Renal cortex interstitium (tissue), 11 donors: Measurements from ENCODE around the gene LRRC8B. TPM values are rescaled to one million over a fixed set of nuclear protein-coding genes. Genes with fewer than 3 reads are reported as not detected.
"Not testable (repeated sequence)": the region's sequence is repeated elsewhere in the genome, so short reads cannot be mapped to it uniquely, and the experiment has no call there.

ENCODE experiments used
- DNase-seq, 11 donors: peaks; one replicate each; pipeline ENCODE4 v3.0.0-alpha.2; 2013; ENCODE audit warnings: low read depth in 9 of 11, low spot score in 4 of 11; ENCODE audit errors: extremely low read depth in 1 of 11
- polyA plus RNA-seq, 3 donors: library from polyadenylated mRNA; unstranded; fragments of 120-200 nt; gene quantifications; one replicate each; pipeline ENCODE4 v1.2.1, GENCODE V29; 2013; ENCODE audit not compliant: insufficient read length in 3 of 3

Gene LRRC8B
- polyA plus RNA-seq, 3 donors: 8.2 to 9.3 (median 8.7) TPM

DNA sequence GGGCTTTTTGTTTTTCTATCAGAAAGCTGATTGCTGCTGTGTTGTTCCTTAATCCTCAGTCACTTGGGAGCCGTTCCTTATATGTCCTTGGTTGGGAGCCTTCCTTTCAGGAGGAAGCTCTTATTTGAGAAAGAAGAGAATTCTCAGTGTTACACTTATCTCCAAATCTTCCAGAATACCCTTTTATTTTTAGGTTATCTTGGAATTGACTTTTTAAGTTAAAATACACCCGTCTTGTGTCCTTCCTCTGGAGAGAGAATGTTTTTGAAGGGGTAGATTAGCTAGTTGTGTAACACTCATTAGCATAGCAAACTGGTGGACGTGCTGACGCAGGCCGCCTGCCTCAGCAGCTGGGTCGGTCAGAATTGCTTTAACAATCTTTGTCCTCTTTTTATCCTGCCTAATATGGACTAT lies 42.1 kb downstream of the LRRC8B start:
- DNase-seq: no peak

DNA sequence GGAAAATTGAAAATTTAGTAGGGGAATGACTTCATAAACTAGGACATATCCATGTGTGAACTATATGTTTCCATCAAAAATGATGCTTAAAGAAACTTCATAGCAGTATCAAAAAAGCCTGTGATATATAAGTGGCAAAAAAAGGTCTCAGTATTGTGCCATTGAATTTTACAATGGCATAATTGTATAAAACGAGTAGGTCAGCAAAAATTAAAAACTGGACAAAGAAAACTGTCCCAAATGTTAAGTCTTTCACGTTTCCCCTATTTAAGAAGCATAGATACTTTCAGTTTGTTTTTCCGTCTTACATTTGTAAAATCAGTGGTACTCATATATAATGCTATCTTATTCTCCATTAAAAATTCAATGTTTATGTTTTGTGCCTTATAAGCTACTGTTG lies 43.2 kb downstream of the LRRC8B start:
- no peak for DNase-seq

DNA sequence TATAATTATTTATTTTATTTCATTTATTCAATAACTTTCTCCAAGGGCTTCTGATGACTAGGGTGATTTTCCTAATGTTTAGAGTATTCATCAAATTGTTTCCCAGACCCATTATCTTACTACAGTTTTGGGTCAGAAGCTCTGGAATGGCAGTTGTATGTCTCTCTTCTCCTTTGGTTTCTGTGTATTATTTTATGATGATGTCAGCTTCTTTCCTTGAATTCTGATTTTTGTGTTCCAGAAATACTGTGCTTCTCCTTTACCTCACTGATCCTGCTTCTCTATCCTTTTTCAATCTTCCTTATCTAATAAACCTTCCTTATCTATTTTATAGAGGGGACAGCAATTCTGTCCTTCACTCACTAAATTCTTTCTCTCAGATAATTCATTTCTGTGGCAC lies 48.8 kb downstream of the LRRC8B start:
- no peak for DNase-seq

DNA sequence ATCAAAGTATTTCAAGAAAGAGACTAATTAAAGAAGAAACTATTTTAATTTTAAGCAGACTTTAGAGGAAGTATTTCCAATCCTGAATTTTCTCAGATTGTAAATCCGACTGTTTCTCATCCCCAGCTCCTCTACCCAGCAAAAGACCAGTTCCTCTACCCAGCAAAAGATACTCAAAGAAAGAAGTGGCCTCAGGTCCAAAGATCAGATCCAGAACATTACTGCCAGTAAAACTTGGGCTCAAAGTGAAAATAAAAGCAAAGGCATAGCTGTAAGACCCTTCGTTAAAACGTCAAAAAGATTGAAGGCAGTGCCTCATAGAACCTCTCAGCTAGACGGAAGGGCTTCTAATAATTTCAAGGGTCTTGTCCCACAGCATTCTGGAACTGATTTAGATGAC lies 50.0 kb downstream of the LRRC8B start:
- DNase-seq: no peak

DNA sequence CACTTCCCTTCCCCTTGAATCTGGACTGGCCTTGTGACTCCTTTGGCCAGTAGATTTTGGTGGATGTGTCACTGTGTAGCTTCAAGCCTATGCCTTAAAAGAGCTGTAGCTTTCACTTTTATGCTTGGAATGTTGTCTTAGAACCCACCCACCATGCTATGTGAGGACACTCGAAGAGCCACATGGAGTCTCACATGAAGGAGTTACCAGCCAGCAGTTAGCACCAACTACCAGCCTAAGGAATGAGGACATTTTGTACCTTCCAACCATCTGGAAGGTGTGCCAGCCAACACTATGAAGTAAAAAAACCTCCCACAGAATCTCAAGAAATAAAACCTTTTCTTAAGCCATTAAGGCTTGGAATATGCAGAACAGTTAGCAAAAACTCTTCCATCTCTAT lies 50.6 kb downstream of the LRRC8B start:
- DNase-seq: no peak

DNA sequence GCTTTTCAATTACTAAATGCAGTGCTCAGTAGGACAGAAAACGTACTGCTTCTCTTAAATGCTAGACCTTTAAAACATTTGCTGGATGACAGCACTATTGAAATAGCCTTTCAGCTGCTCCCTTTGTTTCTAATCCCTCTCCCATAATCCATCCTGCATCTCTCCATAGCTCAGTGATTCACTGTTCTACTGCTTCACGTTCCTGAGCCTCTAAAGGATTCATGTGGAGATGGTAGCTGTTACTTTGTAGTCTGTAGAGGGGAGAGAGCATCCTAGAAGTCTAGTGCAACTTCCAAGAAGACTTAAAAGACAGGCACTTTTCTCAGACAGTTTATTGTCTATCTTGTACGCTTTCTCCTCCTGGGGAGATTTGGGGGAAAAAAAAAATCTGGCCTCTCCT lies 51.4 kb downstream of the LRRC8B start:
- no peak for DNase-seq

DNA sequence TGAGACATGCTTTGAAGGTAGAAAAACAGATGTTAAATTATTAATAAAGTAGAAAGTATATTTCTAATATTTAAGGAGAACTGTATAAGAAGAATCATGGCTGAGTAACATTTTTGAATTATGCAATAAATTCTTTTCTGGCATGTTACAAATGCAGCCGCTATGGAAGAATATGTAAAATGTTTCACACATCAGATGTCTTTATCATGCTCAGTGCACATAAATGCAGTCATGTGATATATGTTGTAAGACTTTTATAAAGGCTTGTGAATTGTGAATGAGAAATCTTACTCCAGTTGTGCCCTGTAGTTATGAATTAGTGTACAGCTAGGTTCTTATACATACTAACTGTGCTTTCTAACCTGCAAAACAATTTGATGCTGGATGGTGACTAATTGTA lies 53.5 kb downstream of the LRRC8B start:
- no peak for DNase-seq

DNA sequence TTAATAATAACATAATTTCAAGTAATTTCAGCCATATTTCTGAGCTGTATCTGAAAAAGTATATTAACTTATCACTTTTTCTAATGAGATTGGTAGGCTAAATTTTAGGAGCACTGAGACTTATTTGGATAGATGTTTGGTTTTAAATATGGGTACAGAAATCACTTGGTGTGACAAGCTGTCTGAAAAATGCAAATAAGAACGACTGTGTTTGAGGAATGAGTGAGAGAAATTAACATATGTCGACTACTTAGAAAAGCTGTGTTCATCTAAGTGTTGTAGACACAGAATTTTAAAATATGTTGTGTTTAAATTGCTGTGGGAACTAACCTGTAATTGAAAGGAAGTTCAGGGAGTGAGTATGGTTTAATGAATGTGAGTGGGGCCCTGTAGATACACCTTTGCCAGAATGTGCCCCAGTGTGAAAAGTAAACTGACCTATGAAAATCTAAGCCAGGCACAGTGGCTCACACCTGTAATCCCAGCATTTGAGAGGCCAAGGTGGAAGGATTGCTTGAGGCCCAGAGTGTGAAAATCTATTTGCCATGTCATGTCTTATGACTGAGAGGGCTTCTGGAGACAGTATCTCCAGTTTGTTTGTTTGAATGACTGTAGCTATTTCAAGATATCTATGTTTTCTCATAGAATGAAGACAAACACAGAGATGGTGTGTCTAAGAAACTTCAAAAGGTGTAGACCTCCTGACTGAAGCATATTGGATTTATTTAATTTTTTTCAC lies 54.5 kb downstream of the LRRC8B start:
- DNase-seq: no peak

DNA sequence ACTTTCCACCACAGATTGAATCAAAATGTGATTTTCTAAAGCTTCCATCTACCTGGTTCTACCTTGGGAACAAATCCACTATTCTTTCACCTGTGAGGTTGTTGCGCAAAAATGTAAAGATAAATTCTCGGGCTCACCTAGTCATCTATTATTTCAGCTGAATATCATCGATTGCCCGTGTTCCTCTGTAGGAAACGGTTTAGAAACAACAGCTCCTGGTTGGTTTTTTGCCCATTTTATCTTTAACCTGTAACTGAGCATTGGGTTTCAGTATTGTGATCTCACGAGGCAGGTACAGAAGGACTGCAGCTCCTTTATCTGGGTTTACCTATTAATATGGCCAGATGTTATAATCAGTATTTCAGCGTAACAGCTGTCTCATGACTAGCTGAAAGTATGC lies 55.4 kb downstream of the LRRC8B start:
- DNase-seq: no peak

DNA sequence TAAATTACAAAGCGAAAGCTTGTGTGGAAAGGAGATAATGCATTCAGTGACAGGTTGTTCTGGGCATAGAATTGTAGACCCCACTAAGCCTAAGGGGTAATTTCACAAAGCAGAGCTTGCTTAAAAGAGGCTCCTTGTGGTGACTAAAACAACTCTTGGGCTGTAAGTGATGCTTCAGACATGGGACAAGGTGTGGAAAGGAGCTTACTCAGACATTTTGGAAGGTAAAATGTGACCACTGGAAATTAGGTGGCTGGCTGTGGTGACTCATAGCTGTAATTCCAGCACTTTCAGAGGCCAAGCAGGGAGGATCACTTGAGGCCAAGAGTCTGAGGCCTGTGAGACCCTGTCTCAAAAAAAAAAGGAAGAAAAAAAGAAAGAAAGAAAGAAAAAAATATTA lies 57.2 kb downstream of the LRRC8B start:
- no peak for DNase-seq

DNA sequence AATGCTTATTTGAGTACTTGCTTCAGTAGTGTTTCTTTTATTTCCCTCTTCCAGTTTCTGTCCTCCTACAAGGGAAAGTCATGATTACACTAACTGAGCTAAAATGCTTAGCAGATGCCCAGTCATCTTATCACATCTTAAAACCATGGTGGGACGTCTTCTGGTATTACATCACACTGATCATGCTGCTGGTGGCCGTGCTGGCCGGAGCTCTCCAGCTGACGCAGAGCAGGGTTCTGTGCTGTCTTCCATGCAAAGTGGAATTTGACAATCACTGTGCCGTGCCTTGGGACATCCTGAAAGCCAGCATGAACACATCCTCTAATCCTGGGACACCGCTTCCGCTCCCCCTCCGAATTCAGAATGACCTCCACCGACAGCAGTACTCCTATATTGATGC lies 57.9 kb downstream of the LRRC8B start:
- DNase-seq: no peak

DNA sequence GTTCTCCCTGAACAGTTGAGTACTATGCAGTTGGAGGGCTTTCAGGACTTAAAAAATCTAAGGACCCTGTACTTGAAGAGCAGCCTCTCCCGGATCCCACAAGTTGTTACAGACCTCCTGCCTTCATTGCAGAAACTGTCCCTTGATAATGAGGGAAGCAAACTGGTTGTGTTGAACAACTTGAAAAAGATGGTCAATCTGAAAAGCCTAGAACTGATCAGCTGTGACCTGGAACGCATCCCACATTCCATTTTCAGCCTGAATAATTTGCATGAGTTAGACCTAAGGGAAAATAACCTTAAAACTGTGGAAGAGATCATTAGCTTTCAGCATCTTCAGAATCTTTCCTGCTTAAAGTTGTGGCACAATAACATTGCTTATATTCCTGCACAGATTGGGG lies 59.6 kb downstream of the LRRC8B start:
- no peak for DNase-seq

DNA sequence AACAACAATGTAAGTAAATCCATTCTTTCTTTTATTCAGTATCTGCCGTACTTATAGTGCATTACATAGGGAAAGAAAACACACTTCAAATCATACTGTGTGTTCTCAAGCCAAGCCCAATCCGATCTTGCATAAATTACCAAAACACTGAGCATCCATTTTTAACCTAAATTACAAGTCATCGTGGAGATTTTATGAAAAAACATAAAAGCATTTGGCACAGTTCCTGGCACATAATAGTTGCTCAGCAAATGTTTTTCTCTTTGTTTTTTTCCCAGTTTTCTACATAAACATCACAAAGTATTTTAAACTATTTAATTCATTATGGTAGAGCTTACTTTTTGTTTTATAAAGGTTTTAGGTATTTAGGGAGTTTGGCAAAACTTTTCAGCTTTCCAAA lies 60.2 kb downstream of the LRRC8B start:
- DNase-seq: no peak

DNA sequence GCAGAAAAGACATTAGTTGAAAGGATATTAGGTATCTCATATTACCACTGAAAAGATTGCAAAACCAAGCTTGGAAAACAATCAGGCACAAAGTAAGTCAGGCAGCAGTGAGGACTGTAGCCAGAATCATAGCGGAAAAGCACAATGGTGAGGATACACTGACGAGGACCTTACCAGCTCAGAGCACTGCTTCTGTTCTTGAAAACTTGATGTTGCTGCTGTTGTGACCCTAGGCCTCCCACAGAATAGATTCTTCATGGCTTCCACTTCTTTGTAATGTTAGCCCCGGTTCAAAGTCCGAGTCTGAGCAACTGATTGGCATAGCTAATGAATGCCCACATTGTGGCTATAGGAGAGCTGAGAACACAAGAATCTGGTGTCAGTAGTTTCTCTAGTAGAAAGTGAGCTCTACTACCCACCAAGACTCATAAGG lies 63.1 kb downstream of the LRRC8B start:
- DNase-seq: no peak

DNA sequence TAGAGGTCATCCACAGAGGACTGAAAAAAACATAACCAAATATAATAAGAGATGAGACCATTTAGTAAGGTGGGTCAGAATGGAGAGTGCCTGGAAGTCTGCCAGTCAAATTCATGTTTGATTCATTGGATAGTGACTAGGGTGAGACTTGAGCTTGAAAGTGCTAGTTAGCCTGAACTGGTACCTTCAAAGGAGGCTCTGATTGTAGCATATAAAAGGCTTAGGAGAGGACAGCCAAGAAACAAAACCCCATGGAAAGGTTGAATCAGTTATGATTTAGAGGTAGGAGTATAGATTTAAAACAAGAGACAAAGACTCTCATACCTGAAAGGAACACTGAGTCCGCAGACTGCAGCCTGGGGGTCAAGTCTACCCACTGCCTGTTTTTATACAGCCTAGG lies 63.9 kb downstream of the LRRC8B start:
- DNase-seq: no peak

DNA sequence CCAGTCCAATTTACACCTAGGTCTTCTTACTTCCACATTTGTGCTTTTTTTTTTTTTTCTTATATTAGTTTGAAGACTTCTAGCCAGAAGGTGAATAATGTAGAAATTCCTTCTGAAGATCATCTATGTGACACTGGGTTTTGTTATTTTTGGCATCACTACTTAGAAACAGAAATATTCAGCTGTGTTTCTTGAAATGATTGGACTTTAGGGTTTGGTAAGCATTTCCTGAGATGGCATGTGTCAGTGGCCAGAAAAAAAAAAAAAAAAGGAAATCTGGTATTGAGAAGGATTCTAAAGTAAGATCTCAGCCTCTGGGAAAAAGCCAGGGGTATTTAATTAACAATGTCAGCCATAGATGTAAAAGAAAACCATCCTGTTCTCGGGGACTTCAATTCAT lies 64.9 kb downstream of the LRRC8B start:
- DNase-seq: no peak

DNA sequence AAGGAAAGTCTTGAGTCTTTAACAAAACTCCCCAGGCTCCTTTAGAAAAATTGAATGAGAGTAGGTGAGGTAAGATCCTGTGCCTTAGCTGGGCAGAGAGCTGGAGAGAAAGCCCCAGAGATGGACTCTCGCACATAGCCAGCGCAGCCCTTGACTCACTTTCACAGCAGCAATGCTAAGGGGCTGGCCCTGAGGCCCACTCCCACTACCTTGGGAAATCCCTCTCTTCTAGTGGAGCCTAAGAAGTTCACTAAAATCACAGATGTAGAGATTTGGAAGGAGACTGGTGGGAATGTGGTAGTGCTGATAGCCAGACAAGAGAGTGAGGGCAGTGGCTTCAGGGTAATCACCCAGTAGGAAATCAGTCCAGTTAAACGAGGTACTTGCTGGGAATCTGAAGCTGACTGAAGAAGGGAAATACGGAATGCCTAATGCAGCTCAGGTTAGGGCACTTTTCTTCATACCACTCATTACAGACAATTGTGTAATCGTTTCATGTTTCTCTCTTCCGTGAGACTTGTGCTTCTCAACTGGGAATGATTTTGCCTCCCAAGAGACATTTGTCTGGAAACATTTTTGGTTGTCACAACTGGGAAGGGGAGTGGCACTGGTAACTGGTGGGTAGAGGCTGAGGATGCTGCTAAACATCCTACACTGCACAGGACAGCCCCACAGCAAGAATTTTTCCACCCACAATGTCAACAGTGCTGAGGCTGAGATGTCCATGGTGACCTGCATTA lies 65.9 kb downstream of the LRRC8B start:
- no peak for DNase-seq

DNA sequence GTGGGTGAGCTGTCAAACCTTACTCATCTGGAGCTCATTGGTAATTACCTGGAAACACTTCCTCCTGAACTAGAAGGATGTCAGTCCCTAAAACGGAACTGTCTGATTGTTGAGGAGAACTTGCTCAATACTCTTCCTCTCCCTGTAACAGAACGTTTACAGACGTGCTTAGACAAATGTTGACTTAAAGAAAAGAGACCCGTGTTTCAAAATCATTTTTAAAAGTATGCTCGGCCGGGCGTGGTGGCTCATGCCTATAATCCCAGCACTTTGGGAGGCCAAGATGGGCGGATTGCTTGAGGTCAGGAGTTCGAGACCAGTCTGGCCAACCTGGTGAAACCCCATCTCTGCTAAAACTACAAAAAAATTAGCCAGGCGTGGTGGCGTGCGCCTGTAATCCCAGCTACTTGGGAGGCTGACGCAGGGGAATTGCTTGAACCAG lies 68.3 kb downstream of the LRRC8B start:
- DNase-seq: not testable (repeated sequence)

DNA sequence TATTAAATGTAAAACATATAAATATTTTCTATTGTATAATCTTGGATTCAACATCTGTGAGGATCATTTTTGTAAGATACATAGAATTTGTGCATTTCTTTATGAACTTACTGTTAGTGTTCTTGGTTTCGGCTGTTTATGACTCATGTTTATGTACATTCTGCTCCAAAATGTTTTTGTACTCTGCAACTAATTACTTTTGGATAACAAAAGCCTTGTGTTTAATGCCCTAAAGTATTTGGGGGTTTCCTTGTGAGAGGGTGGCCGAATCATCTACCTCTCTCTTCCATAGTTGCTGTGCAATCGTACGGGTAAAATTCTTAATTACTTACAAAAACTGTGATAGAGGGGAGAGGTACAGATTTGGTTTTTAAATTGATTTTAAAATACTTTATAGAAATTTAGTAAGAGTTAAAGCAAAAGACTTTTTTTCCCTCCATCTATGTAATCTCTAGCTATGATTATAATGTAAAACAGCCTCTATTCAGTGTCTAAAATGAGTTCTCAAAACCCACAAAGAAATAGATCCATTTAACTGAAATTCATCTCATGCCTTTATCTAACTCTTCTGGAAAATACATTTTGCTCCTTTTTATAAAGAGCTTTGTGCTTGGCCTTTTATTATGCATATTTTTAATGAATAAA lies 69.6 kb downstream of the LRRC8B start:
- DNase-seq: no peak

DNA sequence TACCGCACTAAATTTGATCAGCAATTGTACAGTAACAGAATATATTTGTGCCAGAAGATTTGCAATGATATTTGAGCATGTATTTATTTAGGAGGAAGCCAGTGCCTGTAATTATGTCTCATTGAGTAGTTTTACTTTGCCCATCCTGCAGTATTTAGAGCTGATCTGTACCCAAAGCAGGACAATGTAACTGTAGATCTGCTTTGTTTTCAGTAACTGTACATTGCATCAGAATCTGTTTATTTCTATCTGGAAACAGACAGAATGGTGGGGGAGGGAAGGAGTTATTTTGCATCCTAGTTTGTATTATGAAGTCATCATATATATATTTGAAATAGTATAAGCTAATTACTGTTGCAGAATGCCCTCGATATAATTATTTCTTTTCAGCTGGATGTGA lies 72.1 kb downstream of the LRRC8B start:
- DNase-seq: no peak
